Mesenchymal stem cell (in vitro differentiated cells and primary cell): ENCODE data around the gene KCNJ10.

Experiments
- DNase-seq: peaks from one replicate; pipeline ENCODE4 v3.0.0-alpha.2; 2013
- H2AFZ ChIP-seq: one replicate; pipeline ENCODE4 v1.6.1; 2013; ENCODE audit warnings: low read depth, mild to moderate bottlenecking, control low read depth, inconsistent platforms, low read length, moderate library complexity
- H2AK5ac ChIP-seq: 2 replicates; pipeline ENCODE4 v1.6.1; 2013; ENCODE audit warnings: low read length, moderate library complexity, mild to moderate bottlenecking, inconsistent platforms; ENCODE audit not compliant: severe bottlenecking
- H2BK120ac ChIP-seq: one replicate; pipeline ENCODE4 v1.6.1; 2013; ENCODE audit warnings: low read depth, mild to moderate bottlenecking, inconsistent platforms, low read length, moderate library complexity
- H2BK12ac ChIP-seq, 2 experiments: one replicate each; pipeline ENCODE4 v1.6.1; 2013; ENCODE audit warnings: inconsistent platforms in 2 of 2, low read length in 2 of 2, mild to moderate bottlenecking in 2 of 2, moderate library complexity in 2 of 2, control low read depth in 1 of 2
- H2BK15ac ChIP-seq: one replicate; pipeline ENCODE4 v1.6.1; 2013; ENCODE audit warnings: mild to moderate bottlenecking, low read depth, inconsistent platforms; ENCODE audit not compliant: poor library complexity, severe bottlenecking
- H2BK5ac ChIP-seq: 2 replicates; pipeline ENCODE4 v1.6.1; 2013; ENCODE audit warnings: low read depth, mild to moderate bottlenecking, low read length, control low read depth, inconsistent platforms; ENCODE audit not compliant: poor library complexity, severe bottlenecking
- H3K14ac ChIP-seq, 2 experiments: one replicate each; pipeline ENCODE4 v1.6.1; 2013; ENCODE audit warnings: inconsistent platforms in 2 of 2, low read length in 2 of 2, control low read depth in 1 of 2, mild to moderate bottlenecking in 1 of 2, moderate library complexity in 1 of 2
- H3K18ac ChIP-seq, 2 experiments: one replicate each; pipeline ENCODE4 v1.6.1; 2013; ENCODE audit warnings: inconsistent platforms in 2 of 2, low read length in 2 of 2, control low read depth in 1 of 2, low read depth in 1 of 2, mild to moderate bottlenecking in 1 of 2
- H3K23ac ChIP-seq, 2 experiments: one replicate each; pipeline ENCODE4 v1.6.1; 2013; ENCODE audit warnings: inconsistent platforms in 2 of 2, low read length in 2 of 2, mild to moderate bottlenecking in 2 of 2, moderate library complexity in 2 of 2, control low read depth in 1 of 2
- H3K27ac ChIP-seq: 2 replicates; pipeline ENCODE4 v1.5.1; 2013; ENCODE audit warnings: mild to moderate bottlenecking, moderate library complexity, low read length, control low read depth, inconsistent platforms; ENCODE audit not compliant: poor library complexity, severe bottlenecking
- H3K27me3 ChIP-seq, 2 experiments: 2 replicates each; pipeline versions ENCODE4 v1.6.1 to v1.7.0; 2013; ENCODE audit warnings: low read length in 2 of 2, mild to moderate bottlenecking in 2 of 2, moderate library complexity in 2 of 2, control low read depth in 1 of 2, inconsistent platforms in 1 of 2; ENCODE audit not compliant: control insufficient read depth in 1 of 2, insufficient read depth in 1 of 2
- H3K36me3 ChIP-seq, 2 experiments: 2 replicates each; pipeline versions ENCODE4 v1.6.1 to v1.7.0; 2013; ENCODE audit warnings: low read length in 2 of 2, control low read depth in 1 of 2, inconsistent platforms in 1 of 2, low read depth in 1 of 2, mild to moderate bottlenecking in 1 of 2; ENCODE audit not compliant: insufficient read depth in 2 of 2, control insufficient read depth in 1 of 2
- H3K4ac ChIP-seq, 2 experiments: one replicate each; pipeline ENCODE4 v1.6.1; 2013; ENCODE audit warnings: inconsistent platforms in 2 of 2, low read length in 2 of 2, mild to moderate bottlenecking in 2 of 2, moderate library complexity in 2 of 2, control low read depth in 1 of 2, low read depth in 1 of 2
- H3K4me1 ChIP-seq: 2 replicates; pipeline ENCODE4 v1.6.1; 2013; ENCODE audit warnings: low read depth, low read length, control low read depth; ENCODE audit not compliant: control insufficient read depth, insufficient read depth
- H3K4me2 ChIP-seq: 2 replicates; pipeline ENCODE4 v1.6.1; 2013; ENCODE audit warnings: low read length, mild to moderate bottlenecking, inconsistent platforms; ENCODE audit not compliant: poor library complexity, severe bottlenecking
- H3K4me3 ChIP-seq, 2 experiments: 2 replicates each; pipeline versions ENCODE4 v1.5.1 to v1.7.0; 2013; ENCODE audit warnings: low read length in 2 of 2, mild to moderate bottlenecking in 2 of 2, control low read depth in 1 of 2, low read depth in 1 of 2; ENCODE audit not compliant: insufficient read depth in 1 of 2
- H3K79me1 ChIP-seq: replicated peaks from 2 replicates; pipeline ENCODE4 v1.6.1; 2013; ENCODE audit warnings: mild to moderate bottlenecking, control low read depth, low read length, inconsistent platforms; ENCODE audit not compliant: poor library complexity, severe bottlenecking
- H3K9ac ChIP-seq: 2 replicates; pipeline ENCODE4 v1.7.0; 2013; ENCODE audit warnings: mild to moderate bottlenecking, low read length, moderate library complexity
- H3K9me3 ChIP-seq: 2 replicates; pipeline ENCODE4 v1.7.0; 2013; ENCODE audit warnings: mild to moderate bottlenecking, low read length; ENCODE audit not compliant: control insufficient read depth
- H4K8ac ChIP-seq: one replicate; pipeline ENCODE4 v1.6.1; 2013; ENCODE audit warnings: inconsistent platforms, mild to moderate bottlenecking, low read length, moderate library complexity
- H4K91ac ChIP-seq: one replicate; pipeline ENCODE4 v1.6.1; 2013; ENCODE audit warnings: mild to moderate bottlenecking, low read length, inconsistent platforms
- WGBS: methylation state at CpG from one replicate; pipeline ENCODE4 v1.1.7; 2013; ENCODE audit warnings: mixed read lengths; 5-methylcytosine and 5-hydroxymethylcytosine counted together

The KCNJ10 gene

GRCh38 chr1:160049101-160049500 lies 20.9 kb downstream of the KCNJ10 start:
- Histone ChIP-seq H4K91ac (no peak overlapping the region), H3K27me3 (peaks cover 47 to 83% of the 10 kb centered on the region in 2 experiments), H3K9me3 (no peaks in the 10 kb centered on the region), H3K4ac (no peak overlapping the region), H3K9ac (no peak overlapping the region), H4K8ac (no peak overlapping the region), H2BK120ac (no peak overlapping the region), H2BK15ac (no peak overlapping the region), H3K4me2 (no peak overlapping the region), H3K18ac (no peak overlapping the region), H3K4me1 (no peaks in the 10 kb centered on the region), H2BK5ac (no peak overlapping the region), H3K27ac (no peak overlapping the region), H3K36me3 (no peaks in the 10 kb centered on the region), H3K23ac (no peak overlapping the region), H2AFZ (no peak overlapping the region), H3K4me3 (no peak overlapping the region), H3K14ac (no peak overlapping the region), H2AK5ac (no peak overlapping the region), H2BK12ac (no peak overlapping the region), H3K79me1 (no peaks in the 10 kb centered on the region)
- 77% methylated on average over 3 of the region's 3 CpGs for WGBS
- DNase-seq = no peak

DNA sequence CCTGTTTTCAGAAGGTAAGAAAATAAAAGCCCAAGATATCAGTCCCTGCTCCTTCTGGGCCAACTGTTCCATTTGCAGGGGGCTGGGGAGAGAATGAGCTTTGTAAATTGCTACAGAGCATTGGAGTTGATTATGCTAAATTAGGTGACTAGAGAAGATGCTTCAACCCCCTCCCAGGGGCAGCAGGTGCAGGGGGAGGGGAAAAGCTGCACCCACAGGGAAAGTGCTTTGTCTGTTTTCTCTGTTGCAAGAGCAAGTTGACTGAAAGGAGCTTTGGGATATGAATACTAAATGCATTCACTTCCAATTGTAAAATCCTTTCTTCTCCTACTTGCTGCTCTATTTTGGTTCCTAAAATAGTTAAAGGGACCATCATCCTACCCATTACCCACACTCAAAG lies 21.6 kb downstream of the KCNJ10 start:
- H2BK120ac ChIP-seq = no peak overlapping the region
- H2BK12ac ChIP-seq = no peak overlapping the region
- no peak overlapping the region for H3K23ac ChIP-seq
- H3K27me3 ChIP-seq = peaks cover 44 to 83% of the 10 kb centered on the region in 2 experiments
- H3K9ac ChIP-seq = no peak overlapping the region
- no peak overlapping the region for H2BK15ac ChIP-seq
- no peak overlapping the region for H3K4me2 ChIP-seq
- H2AK5ac ChIP-seq = no peak overlapping the region
- H2AFZ ChIP-seq = no peak overlapping the region
- no peak overlapping the region for H3K14ac ChIP-seq
- no peak overlapping the region for H4K91ac ChIP-seq
- H2BK5ac ChIP-seq = no peak overlapping the region
- H3K9me3 ChIP-seq = no peaks in the 10 kb centered on the region
- no peak overlapping the region for H3K27ac ChIP-seq
- no peak overlapping the region for H4K8ac ChIP-seq
- no peaks in the 10 kb centered on the region for H3K4me1 ChIP-seq
- no peak overlapping the region for H3K18ac ChIP-seq
- H3K79me1 ChIP-seq = no peaks in the 10 kb centered on the region
- no peak overlapping the region for H3K4ac ChIP-seq
- no peak overlapping the region for H3K4me3 ChIP-seq
- DNase-seq = no peak
- no peaks in the 10 kb centered on the region for H3K36me3 ChIP-seq

DNA sequence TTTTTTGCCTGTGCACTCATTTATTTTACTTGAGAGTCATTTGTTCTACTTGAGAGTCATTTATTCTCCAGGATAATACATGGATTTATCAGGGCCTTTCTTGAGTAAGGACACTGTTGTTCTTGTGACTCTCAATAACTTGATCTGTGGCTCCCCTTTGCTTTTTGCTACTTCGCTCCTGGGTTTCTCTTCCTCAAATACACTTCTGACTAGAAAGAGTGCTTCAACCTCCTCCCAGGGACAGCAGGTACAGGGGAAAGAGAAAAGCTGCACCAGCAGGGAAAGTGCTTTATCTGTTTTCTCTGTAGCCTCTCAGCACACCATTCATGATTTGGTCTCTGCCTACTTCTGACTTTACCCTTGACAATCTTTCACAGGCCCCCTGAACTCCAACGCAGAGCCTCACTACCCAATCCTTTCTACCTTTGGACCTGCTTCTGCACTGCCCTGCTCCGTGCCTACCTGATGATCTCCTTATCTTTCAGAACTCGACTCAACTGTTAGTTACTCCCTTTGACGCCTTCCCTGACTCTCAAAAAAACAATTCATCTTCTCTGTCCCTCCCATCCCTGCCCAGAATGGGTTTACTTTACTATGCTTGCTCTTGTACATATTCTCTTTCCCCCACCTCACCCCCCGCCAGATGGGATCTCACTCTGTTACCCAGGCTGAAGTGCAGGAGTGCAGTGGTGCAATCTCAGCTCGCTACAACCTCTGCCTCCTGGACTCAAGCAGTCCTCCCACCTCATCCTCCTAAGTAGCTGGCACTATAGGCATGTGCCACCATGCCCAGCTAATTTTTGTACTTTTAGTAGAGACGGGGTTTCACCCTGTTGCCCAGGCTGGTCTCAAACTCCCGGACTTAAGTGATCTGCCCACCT lies 22.6 kb downstream of the KCNJ10 start:
- 81% methylated on average over 9 of the region's 9 CpGs for WGBS
- no peak overlapping the region for H2AFZ ChIP-seq
- no peak overlapping the region for H2BK5ac ChIP-seq
- no peak overlapping the region for H4K8ac ChIP-seq
- H3K4me2 ChIP-seq = no peak overlapping the region
- peak overlapping the region; percentile 46 for H3K9ac ChIP-seq
- no peak overlapping the region for H3K14ac ChIP-seq
- H3K36me3 ChIP-seq = no peaks in the 10 kb centered on the region
- no peak overlapping the region for H3K27ac ChIP-seq
- no peak overlapping the region for H3K4me3 ChIP-seq
- peak overlapping the region in 1 of 2 experiments; percentile 12 for H3K23ac ChIP-seq
- no peak overlapping the region for H3K4ac ChIP-seq
- no peaks in the 10 kb centered on the region for H3K79me1 ChIP-seq
- H3K18ac ChIP-seq = no peak overlapping the region
- H2BK15ac ChIP-seq = no peak overlapping the region
- DNase-seq = no peak
- H3K9me3 ChIP-seq = no peaks in the 10 kb centered on the region
- no peak overlapping the region for H2BK120ac ChIP-seq
- H2AK5ac ChIP-seq = no peak overlapping the region
- H3K4me1 ChIP-seq = no peaks in the 10 kb centered on the region
- no peak overlapping the region for H4K91ac ChIP-seq
- peaks cover 34 to 76% of the 10 kb centered on the region in 2 experiments for H3K27me3 ChIP-seq
- H2BK12ac ChIP-seq = no peak overlapping the region

DNA sequence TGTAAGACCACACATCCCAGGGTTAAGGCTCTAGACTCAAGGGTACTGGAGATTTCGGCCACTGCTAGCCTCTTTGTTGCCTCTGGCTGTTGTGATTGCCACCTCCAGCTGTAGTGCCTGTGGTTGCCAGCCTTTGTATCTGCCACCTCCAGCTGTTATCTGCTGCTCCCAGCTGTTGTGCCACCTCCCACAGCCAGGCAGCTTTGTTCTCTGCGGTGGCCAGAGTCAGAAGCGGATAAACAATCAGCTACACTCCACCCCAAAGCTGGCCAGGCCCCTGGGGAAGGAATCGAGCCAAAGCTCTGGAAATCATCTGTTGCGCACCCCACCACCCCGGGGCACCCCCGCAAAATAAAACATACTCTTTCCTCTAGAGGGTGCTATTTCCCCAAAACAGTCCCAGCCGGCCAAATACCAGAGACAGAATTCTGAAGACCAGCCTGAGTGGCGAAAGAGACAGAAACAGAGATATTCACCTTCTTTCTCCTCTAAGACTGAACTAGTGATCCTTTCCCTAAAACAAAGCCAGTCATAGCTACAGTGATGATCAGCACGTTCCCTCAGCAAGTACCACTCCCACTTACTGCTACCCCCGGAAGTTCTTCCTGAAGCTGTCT lies 23.4 kb downstream of the KCNJ10 start:
- Histone ChIP-seq H3K9ac (peak overlapping the region; percentile 46), H4K8ac (no peak overlapping the region), H3K23ac (no peak overlapping the region), H2AK5ac (no peak overlapping the region), H3K27me3 (peaks cover 27 to 70% of the 10 kb centered on the region in 2 experiments), H2BK5ac (no peak overlapping the region), H3K18ac (no peak overlapping the region), H2BK15ac (no peak overlapping the region), H3K36me3 (no peaks in the 10 kb centered on the region), H2BK12ac (no peak overlapping the region), H3K27ac (no peak overlapping the region), H3K4me3 (no peak overlapping the region), H3K79me1 (no peaks in the 10 kb centered on the region), H3K4ac (no peak overlapping the region), H4K91ac (no peak overlapping the region), H3K4me2 (no peak overlapping the region), H2AFZ (no peak overlapping the region), H3K9me3 (no peaks in the 10 kb centered on the region), H3K14ac (no peak overlapping the region), H2BK120ac (no peak overlapping the region), H3K4me1 (no peaks in the 10 kb centered on the region)
- WGBS = 6% methylated on average over 10 of the region's 11 CpGs
- peak; percentile 35 for DNase-seq
